Common myeloid progenitor, CD34-positive (primary cell): ENCODE data around the gene LAMB2.
A peak's percentile ranks its signal among the peaks of the same experiment; 100 is the strongest.

Source experiments
- CTCF ChIA-PET: fragments of 350-600 bp; sonication (Branson Sonifier 250); formaldehyde crosslinking; loops from one replicate; lab custom pipeline; 2021; ENCODE audit warnings: antibody characterized with exemption; lab: Charles Lee
- POLR2A ChIA-PET: fragments of 350-600 bp; sonication (Branson Sonifier 250); formaldehyde crosslinking; loops from one replicate; lab custom pipeline; 2021; ENCODE audit warnings: antibody characterized with exemption; lab: Charles Lee
- DNase-seq, 3 donors: peaks; one replicate each; pipeline versions ENCODE4 v3.0.0 to v3.0.0-alpha.2; 2013
- H3K27ac ChIP-seq, 2 experiments: 1 replicate in 1 of 2; 2 replicates in 1 of 2; pipeline ENCODE4 v1.7.0; 2013; ENCODE audit warnings: inconsistent platforms in 2 of 2, low read length in 2 of 2, mild to moderate bottlenecking in 2 of 2, low read depth in 1 of 2, moderate library complexity in 1 of 2; ENCODE audit not compliant: severe bottlenecking in 2 of 2, insufficient read depth in 1 of 2, poor library complexity in 1 of 2
- H3K27me3 ChIP-seq, 5 experiments: replicated peaks in 2 of 5; 1 replicate in 3 of 5; 2 replicates in 2 of 5; pipeline versions ENCODE4 v1.6.1 to v1.7.0; 2013; ENCODE audit warnings: low read length in 4 of 5, mild to moderate bottlenecking in 2 of 5, moderate library complexity in 2 of 5, inconsistent platforms in 1 of 5; ENCODE audit not compliant: insufficient read depth in 5 of 5, control insufficient read depth in 4 of 5
- H3K36me3 ChIP-seq, 4 experiments: 1 replicate in 2 of 4; 2 replicates in 2 of 4; pipeline versions ENCODE4 v1.6.1 to v1.7.0; 2013; ENCODE audit warnings: low read length in 3 of 4, control low read depth in 1 of 4, mild to moderate bottlenecking in 1 of 4; ENCODE audit not compliant: control insufficient read depth in 4 of 4, insufficient read depth in 4 of 4
- H3K4me1 ChIP-seq, 4 experiments: 1 replicate in 3 of 4; 2 replicates in 1 of 4; pipeline versions ENCODE4 v1.6.1 to v1.7.1; 2013; ENCODE audit warnings: low read length in 3 of 4, mild to moderate bottlenecking in 3 of 4, control low read depth in 1 of 4, inconsistent platforms in 1 of 4, moderate library complexity in 1 of 4; ENCODE audit not compliant: control insufficient read depth in 4 of 4, insufficient read depth in 4 of 4; ENCODE audit errors: control extremely low read depth in 1 of 4
- H3K4me3 ChIP-seq, 7 experiments: 1 replicate in 4 of 7; 2 replicates in 3 of 7; pipeline versions ENCODE4 v1.5.1 to v1.7.0; 2013; ENCODE audit warnings: mild to moderate bottlenecking in 7 of 7, low read length in 6 of 7, moderate library complexity in 6 of 7, inconsistent platforms in 2 of 7, low read depth in 2 of 7, control low read depth in 1 of 7; ENCODE audit not compliant: insufficient read depth in 4 of 7, control insufficient read depth in 1 of 7; ENCODE audit errors: extremely low read depth in 1 of 7
- H3K9me3 ChIP-seq, 5 experiments: 1 replicate in 4 of 5; 2 replicates in 1 of 5; pipeline versions ENCODE4 v1.6.1 to v1.7.1; 2013; ENCODE audit warnings: low read length in 4 of 5, mild to moderate bottlenecking in 2 of 5, inconsistent platforms in 1 of 5, low read depth in 1 of 5, moderate library complexity in 1 of 5; ENCODE audit not compliant: control insufficient read depth in 4 of 5, insufficient read depth in 2 of 5; ENCODE audit errors: control extremely low read depth in 1 of 5
- WGBS: methylation state at CpG from one replicate; pipeline ENCODE4 v1.1.5; 2013; ENCODE audit not compliant: insufficient coverage; 5-methylcytosine and 5-hydroxymethylcytosine counted together

LAMB2 gene

DNA sequence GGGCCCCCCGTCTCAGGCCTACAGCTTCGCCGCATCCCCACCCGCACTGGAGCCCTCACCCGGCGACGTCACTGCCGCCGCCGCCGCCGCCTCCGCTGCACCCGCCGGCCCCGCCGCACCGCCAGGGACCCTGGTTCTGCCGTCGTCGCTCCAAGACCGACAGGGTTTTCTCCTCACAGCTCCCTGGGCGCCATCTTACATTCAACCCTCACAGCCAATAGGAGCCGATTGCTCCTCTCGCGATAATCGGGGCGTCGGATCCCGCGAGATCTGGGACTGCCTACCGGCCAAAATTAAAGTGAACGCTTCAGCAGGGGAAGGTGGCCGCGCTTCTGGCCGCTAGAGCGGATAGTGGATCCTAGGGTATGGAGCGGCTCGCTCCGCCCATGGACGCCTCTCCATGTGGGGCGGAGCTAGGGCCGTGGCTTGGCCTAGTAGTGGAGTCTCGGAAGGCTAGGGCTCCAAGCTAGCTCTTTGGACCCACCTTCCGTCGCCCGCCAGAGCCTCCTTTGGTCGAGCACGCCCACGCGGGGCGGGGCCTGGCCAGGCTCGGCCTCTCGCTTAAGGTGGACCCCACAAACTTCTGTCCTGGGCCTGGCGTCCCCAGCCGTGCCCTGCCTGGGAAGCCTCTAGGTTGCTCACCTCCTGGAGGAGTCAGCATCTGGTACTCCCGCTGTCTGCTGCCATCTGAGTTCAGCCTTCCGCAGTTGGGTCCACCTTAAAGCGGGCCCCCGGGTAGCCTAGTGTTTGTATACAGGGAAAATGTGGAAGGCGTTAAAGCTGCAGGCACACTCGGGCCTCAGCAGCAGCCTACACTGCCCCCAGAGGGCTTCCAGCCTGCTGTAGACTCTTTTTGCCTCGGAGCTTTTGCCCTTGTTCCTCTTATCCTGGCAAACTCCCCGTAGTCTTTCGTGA, 38.7 kb downstream of the LAMB2 start, which contains the start of gene QRICH1:
QRICH1 (minus strand) TSS at position 219 of the 915 bp plus-strand sequence. CDS start 17,054 bp downstream, outside the sequence.
- Histone ChIP-seq H3K27ac (peak within 1 kb of the TSS; percentile 93 to 97), H3K4me3 (peak within 1 kb of the TSS; percentile 90 to 99 (median 95)), H3K27me3 (no peaks in the 10 kb centered on the region), H3K36me3 (peaks cover 0 to 31% (median 21%) of the 10 kb centered on the region in 4 experiments), H3K4me1 (peaks cover 11 to 30% (median 24%) of the 10 kb centered on the region in 4 experiments), H3K9me3 (no peaks in the 10 kb centered on the region)
- CTCF ChIA-PET, result interaction anchor here (0.7 to 4.8 kb wide), 20 partner anchors 11 to 125 kb away, joined by 3 to 41 read pairs (median 4); partner anchors contain the start of genes LAMB2, P4HTM, QARS1 and USP19
- POLR2A ChIA-PET, result interaction anchor here (0.5 to 2.8 kb wide), 14 partner anchors 10 to 671 kb away, joined by 3 to 26 read pairs (median 5); partner anchors contain the start of genes ARIH2, IMPDH2, LAMB2 and NDUFAF3
- peak; percentile 98 to 99 (median 99) for DNase-seq
- WGBS, result under 1% methylated on average over 47 of the region's 65 CpGs

DNA sequence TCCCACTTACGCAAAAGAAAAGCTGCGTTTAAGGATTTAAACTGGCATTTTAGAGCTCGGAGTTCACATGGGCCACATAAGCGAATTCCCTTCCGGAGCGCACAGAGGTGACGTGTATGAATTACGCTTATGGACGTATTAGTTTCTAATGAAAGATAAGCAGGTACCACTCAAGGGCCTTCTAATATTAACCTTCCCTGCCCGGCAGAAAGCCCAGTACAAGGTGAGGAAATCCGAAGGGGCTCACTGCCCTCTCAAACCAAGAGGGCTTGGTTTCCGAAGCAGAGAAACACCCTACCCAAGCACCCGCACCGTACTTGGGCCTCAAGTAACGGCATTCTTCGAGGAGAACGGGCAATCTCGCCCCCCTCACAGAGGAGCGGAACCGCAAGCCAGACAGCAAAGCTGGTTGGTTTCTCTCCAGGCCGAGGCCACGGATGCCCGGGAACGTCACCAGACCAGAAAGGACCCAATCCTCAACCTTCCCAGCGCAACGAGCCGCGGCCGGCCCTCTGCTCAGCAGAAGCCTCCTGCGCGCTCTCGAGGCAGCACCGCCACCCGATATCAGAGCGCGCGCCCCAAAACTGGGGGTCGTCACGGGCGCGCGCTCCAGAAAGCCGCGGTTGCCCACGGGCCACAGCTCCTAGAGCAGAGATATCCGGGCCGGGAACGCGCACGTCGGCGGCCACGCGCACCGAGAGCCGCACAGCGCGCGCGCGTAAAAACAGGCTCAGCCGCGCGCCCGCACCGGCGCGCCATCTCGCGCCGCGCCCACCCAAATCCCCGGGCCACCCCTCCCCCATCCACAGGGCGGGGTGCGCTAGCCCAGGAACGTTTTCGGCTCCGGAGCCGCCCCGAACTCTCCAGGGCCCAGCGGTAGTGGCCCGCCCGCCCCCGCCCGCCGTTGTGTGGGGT, 39.7 kb downstream of the LAMB2 start:
- H3K4me1 ChIP-seq, result peaks cover 11 to 30% (median 24%) of the 10 kb centered on the region in 4 experiments
- no peaks in the 10 kb centered on the region for H3K9me3 ChIP-seq
- 0% methylated on average over 55 of the region's 86 CpGs for WGBS
- no peaks in the 10 kb centered on the region for H3K27me3 ChIP-seq
- H3K27ac ChIP-seq, result peak overlapping the region; percentile 93 to 97
- CTCF ChIA-PET, result interaction anchor here (0.7 to 4.8 kb wide), 17 partner anchors 11 to 107 kb away, joined by 3 to 41 read pairs (median 4); partner anchors contain the start of genes LAMB2, P4HTM, QARS1 and USP19
- H3K4me3 ChIP-seq, result peak overlapping the region; percentile 90 to 99 (median 95)
- POLR2A ChIA-PET, result interaction anchor here (0.5 to 2.8 kb wide), 13 partner anchors 11 to 672 kb away, joined by 3 to 26 read pairs (median 5); partner anchors contain the start of genes ARIH2, IMPDH2, LAMB2 and NDUFAF3
- H3K36me3 ChIP-seq, result peaks cover 0 to 22% (median 13%) of the 10 kb centered on the region in 4 experiments
- DNase-seq, result peak; percentile 83 to 92 (median 88)

DNA sequence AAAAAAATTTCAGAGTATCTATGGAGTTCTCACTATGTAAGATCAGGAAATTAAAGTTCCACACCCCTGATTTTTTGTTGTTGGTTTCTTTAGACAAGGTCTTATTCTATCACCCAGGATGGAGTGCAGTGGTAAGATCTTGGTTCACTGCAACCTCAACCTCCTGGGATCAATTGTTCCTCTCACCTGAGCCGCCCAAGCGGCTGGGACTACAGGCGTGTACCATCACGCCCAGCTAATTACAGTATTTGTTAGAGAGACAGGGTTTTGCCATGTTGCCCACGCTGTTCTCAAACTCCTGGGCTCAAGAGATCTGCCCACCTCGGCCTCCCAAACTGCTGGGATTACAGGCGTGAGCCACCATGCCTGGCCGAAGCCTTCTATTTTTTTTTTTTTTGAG, 51.4 kb downstream of the LAMB2 start:
- Histone ChIP-seq H3K27me3 (no peaks in the 10 kb centered on the region), H3K4me1 (no peaks in the 10 kb centered on the region), H3K36me3 (peaks cover 12 to 27% (median 18%) of the 10 kb centered on the region in 4 experiments), H3K4me3 (no peak overlapping the region), H3K27ac (no peak overlapping the region), H3K9me3 (no peaks in the 10 kb centered on the region)
- WGBS, result 97% methylated on average over 8 of the region's 8 CpGs
- ChIA-PET CTCF (interaction anchor here (0.9 to 5.0 kb wide), 2 partner anchors 12 to 20 kb away, joined by 3 to 27 read pairs; partner anchors contain the start of gene QRICH1), POLR2A (interaction anchor here (0.6 to 0.9 kb wide), 2 partner anchors 8 to 28 kb away, joined by 3 to 8 read pairs; no protein-coding TSS in a partner anchor)
- DNase-seq, result no peak

DNA sequence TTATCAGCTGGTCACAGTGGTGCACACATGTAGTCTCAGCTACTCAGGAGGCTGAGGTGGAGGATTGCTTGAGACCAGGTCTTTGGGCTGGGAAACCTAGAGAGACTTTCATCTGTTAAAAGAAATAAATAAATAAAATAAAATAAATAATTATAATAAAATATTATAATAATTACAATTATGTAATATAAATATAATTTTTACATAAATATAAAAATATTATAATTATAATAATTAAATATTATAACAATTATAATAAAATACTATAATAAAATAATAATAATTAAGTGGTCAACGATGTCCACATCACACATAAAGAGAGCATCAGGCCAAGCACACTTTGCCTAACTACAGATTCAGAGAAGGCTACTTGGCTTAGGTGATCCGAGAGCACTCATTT, 53.6 kb downstream of the LAMB2 start:
- Histone ChIP-seq H3K27me3 (no peaks in the 10 kb centered on the region), H3K9me3 (no peaks in the 10 kb centered on the region), H3K27ac (no peak overlapping the region), H3K4me3 (no peak overlapping the region), H3K36me3 (peaks cover 14 to 47% (median 30%) of the 10 kb centered on the region in 4 experiments), H3K4me1 (no peaks in the 10 kb centered on the region)
- no peak for DNase-seq
- POLR2A ChIA-PET, result no interaction called here
- CTCF ChIA-PET, result interaction anchor here (1.9 kb wide), 1 partner anchor 14 kb away, joined by 6 read pairs; no protein-coding TSS in a partner anchor
- 100% methylated on average over 1 of the region's 2 CpGs for WGBS

DNA sequence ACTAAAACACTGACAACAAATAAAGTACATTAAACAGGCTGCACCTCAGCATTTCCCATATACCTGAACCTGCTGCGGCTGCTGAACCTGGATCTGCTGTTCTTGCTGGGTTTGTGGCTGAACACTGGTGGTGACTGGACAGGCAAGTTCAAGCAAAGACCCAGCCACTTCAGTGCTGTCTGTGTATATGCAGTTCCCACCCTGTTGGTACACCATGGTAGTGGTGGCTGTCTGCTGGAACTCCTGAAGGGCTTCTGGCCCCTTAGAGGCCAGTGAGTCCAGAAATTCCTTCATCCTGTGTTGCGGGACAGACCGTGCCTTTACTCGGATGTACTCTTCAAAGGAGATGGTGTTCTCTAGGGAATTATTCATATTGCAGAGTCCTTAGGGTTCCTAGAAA, 56.2 kb downstream of the LAMB2 start:
- 98% methylated on average over 4 of the region's 4 CpGs for WGBS
- Histone ChIP-seq H3K4me1 (no peaks in the 10 kb centered on the region), H3K27ac (no peak overlapping the region), H3K27me3 (no peaks in the 10 kb centered on the region), H3K9me3 (no peaks in the 10 kb centered on the region), H3K36me3 (peaks cover 22 to 70% (median 48%) of the 10 kb centered on the region in 4 experiments), H3K4me3 (no peak overlapping the region)
- no peak for DNase-seq
- POLR2A ChIA-PET, result no interaction called here
- CTCF ChIA-PET, result interaction anchor here (0.6 to 1.2 kb wide), 2 partner anchors 11 to 50 kb away, joined by 3 to 5 read pairs; no protein-coding TSS in a partner anchor

DNA sequence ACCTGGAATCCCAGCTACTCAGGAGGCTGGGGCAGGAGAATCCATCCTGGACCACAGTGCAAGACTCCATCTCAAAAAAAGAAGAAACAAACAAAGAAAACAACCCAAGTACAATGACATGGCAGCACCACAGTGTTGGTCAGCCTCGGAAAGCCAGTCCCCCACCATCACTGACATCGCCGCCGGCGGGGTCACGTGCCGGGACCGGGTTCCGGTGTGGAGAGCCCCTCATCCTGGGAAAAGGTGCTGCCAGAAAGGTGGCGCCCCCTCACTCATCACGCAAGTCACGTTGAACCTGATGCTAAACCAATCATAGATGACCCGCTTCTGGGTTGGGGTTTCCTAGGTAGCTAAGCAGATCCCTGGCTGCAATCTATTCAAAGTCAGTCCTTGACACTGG, 56.7 kb downstream of the LAMB2 start:
- ChIA-PET CTCF (interaction anchor here (0.9 to 1.2 kb wide), 3 partner anchors 10 to 18 kb away, joined by 3 to 5 read pairs (median 3); no protein-coding TSS in a partner anchor), POLR2A (no interaction called here)
- Histone ChIP-seq H3K4me3 (no peak overlapping the region), H3K27me3 (no peaks in the 10 kb centered on the region), H3K27ac (no peak overlapping the region), H3K4me1 (no peaks in the 10 kb centered on the region), H3K36me3 (peaks cover 22 to 75% (median 52%) of the 10 kb centered on the region in 4 experiments), H3K9me3 (no peaks in the 10 kb centered on the region)
- WGBS, result 96% methylated on average over 12 of the region's 13 CpGs
- no peak for DNase-seq
